Testis (tissue), 2 donors: ENCODE measurements around the gene INF2.

Experiments used
- CTCF ChIP-seq, 3 experiments: fragments of 450-650 bp in 2 of 3; fragments of 200-600 bp in 1 of 3; sonication (generic) in 1 of 3; IDR thresholded peaks; one replicate each; pipeline ENCODE4 v1.5.1; 2016 to 2019; ENCODE audit warnings: antibody characterized with exemption in 3 of 3, mild to moderate bottlenecking in 2 of 3, moderate library complexity in 1 of 3
- POLR2A ChIP-seq: fragments of 450-650 bp; IDR thresholded peaks from one replicate; pipeline ENCODE4 v1.6.1; 2017; ENCODE audit warnings: antibody characterized with exemption, mild to moderate bottlenecking, moderate library complexity

GRCh38 chr14:104719343-104719742 is 29.9 kb downstream of the INF2 start:
- TF ChIP-seq CTCF (IDR thresholded peaks at IDR 0.05), result no peak
- no peak for TF ChIP-seq POLR2A
